Inflammatory macrophage treated with lipopolysaccharide for 1 hour (primary cell): ENCODE results near the gene S100PBP.

Experiments
- DNase-seq, 2 donors: peaks; one replicate each; pipeline ENCODE4 v3.0.0-alpha.2; 2020 to 2022

S100PBP gene

GRCh38 chr1:32817159-32817814 lies at the start of gene S100PBP, which contains the start of gene YARS1:
Gene S100PBP, plus strand, starts transcription at chr1:32817653. Its CDS starts 8,447 bp downstream, at chr1:32826100.
Gene YARS1, minus strand, starts transcription at chr1:32817358. Its CDS starts 114 bp downstream, at chr1:32817244.
- DNase-seq = peak; percentile 96 to 99

- DNase-seq = no peak
These were observed 49.2 kb upstream of the S100PBP start for GRCh38 chr1:32768110-32768850.

GRCh38 chr1:32769524-32770220 lies 47.8 kb upstream of the S100PBP start:
- DNase-seq = peak; percentile 20 to 25

GRCh38 chr1:32770221-32770731 lies 47.2 kb upstream of the S100PBP start:
- no peak for DNase-seq

GRCh38 chr1:32770741-32771548 lies 46.5 kb upstream of the S100PBP start:
- DNase-seq = no peak

GRCh38 chr1:32771561-32772280 lies 45.7 kb upstream of the S100PBP start:
- DNase-seq = no peak

- no peak for DNase-seq
These were observed 45.0 kb upstream of the S100PBP start for GRCh38 chr1:32772281-32773017.

- peak; percentile 42 to 66 for DNase-seq
These were observed 44.3 kb upstream of the S100PBP start for GRCh38 chr1:32773018-32773763.

GRCh38 chr1:32773764-32774463 lies 43.5 kb upstream of the S100PBP start:
- DNase-seq = no peak

GRCh38 chr1:32774464-32774808 lies 43.0 kb upstream of the S100PBP start:
- DNase-seq = no peak

- peak; percentile 42 to 52 for DNase-seq
These were observed 42.4 kb upstream of the S100PBP start for GRCh38 chr1:32774950-32775634.

GRCh38 chr1:32775640-32776337 lies 41.7 kb upstream of the S100PBP start:
- no peak for DNase-seq

- DNase-seq = no peak
These were observed 38.2 kb upstream of the S100PBP start for GRCh38 chr1:32779242-32779641.

GRCh38 chr1:32780005-32780404 lies 37.4 kb upstream of the S100PBP start:
- DNase-seq = no peak

- no peak for DNase-seq
These were observed 36.7 kb upstream of the S100PBP start for GRCh38 chr1:32780628-32781234.

GRCh38 chr1:32782086-32782485 lies 35.4 kb upstream of the S100PBP start:
- DNase-seq = no peak

- no peak for DNase-seq
These were observed 33.6 kb upstream of the S100PBP start for GRCh38 chr1:32783851-32784250.

- no peak for DNase-seq
These were observed 32.6 kb upstream of the S100PBP start for GRCh38 chr1:32784817-32785216.
